ENCODE data around the gene BNC2. TPM values are rescaled to one million over a fixed set of nuclear protein-coding genes. Genes with fewer than 3 reads are reported as not detected.

BNC2 gene
- polyA plus RNA-seq, 4 donors = 0.81 to 11.1 (median 1.3) TPM; not detected in 1

- 95 to 96% (median 96%) methylated on average over 4 of the region's 4 CpGs for WGBS, 3 donors
- FAIRE-seq = no peak
- Histone ChIP-seq H3K4me1 (ENCODE audit: control insufficient read depth in 3 of 3, insufficient read depth in 2 of 3, low read depth in 1 of 3, low read length in 2 of 3) (no peaks in the 10 kb centered on the region), H3K9me3 (ENCODE audit: control insufficient read depth in 2 of 2, insufficient read depth in 1 of 2, low read depth in 1 of 2, low read length in 1 of 2) (no peaks in the 10 kb centered on the region), H3K27ac (ENCODE audit: low read depth in 1 of 3, low read length in 2 of 3) (no peak overlapping the region), H3K36me3 (ENCODE audit: control insufficient read depth in 3 of 3, insufficient read depth in 2 of 3, low read depth in 1 of 3, low read length in 3 of 3) (no peaks in the 10 kb centered on the region), H3K4me3 (ENCODE audit: low read depth in 1 of 3, low read length in 3 of 3) (no peak overlapping the region), H3K27me3 (ENCODE audit: control insufficient read depth in 3 of 3, insufficient read depth in 3 of 3, low read length in 3 of 3) (no peaks in the 10 kb centered on the region)
- no peak for DNase-seq
Measured at GRCh38 chr9:16639644-16640043, 230.8 kb downstream of the BNC2 start.

GRCh38 chr9:16637911-16638310 lies 232.6 kb downstream of the BNC2 start:
- H3K4me1 ChIP-seq (ENCODE audit: control insufficient read depth in 3 of 3, insufficient read depth in 2 of 3, low read depth in 1 of 3, low read length in 2 of 3) = no peaks in the 10 kb centered on the region
- DNase-seq (no peak), FAIRE-seq (no peak)
- no peaks in the 10 kb centered on the region for H3K9me3 ChIP-seq (ENCODE audit: control insufficient read depth in 2 of 2, insufficient read depth in 1 of 2, low read depth in 1 of 2, low read length in 1 of 2)
- no peak overlapping the region for H3K4me3 ChIP-seq (ENCODE audit: low read depth in 1 of 3, low read length in 3 of 3)
- WGBS, 3 donors = 69 to 81% (median 77%) methylated on average over 5 of the region's 5 CpGs
- H3K27ac ChIP-seq (ENCODE audit: low read depth in 1 of 3, low read length in 2 of 3) = no peak overlapping the region
- H3K27me3 ChIP-seq (ENCODE audit: control insufficient read depth in 3 of 3, insufficient read depth in 3 of 3, low read length in 3 of 3) = no peaks in the 10 kb centered on the region
- H3K36me3 ChIP-seq (ENCODE audit: control insufficient read depth in 3 of 3, insufficient read depth in 2 of 3, low read depth in 1 of 3, low read length in 3 of 3) = no peaks in the 10 kb centered on the region

- FAIRE-seq (no peak), DNase-seq (no peak)
- Histone ChIP-seq H3K27ac (ENCODE audit: low read depth in 1 of 3, low read length in 2 of 3) (no peak overlapping the region), H3K9me3 (ENCODE audit: control insufficient read depth in 2 of 2, insufficient read depth in 1 of 2, low read depth in 1 of 2, low read length in 1 of 2) (no peaks in the 10 kb centered on the region), H3K4me3 (ENCODE audit: low read depth in 1 of 3, low read length in 3 of 3) (no peak overlapping the region), H3K4me1 (ENCODE audit: control insufficient read depth in 3 of 3, insufficient read depth in 2 of 3, low read depth in 1 of 3, low read length in 2 of 3) (no peaks in the 10 kb centered on the region), H3K27me3 (ENCODE audit: control insufficient read depth in 3 of 3, insufficient read depth in 3 of 3, low read length in 3 of 3) (no peaks in the 10 kb centered on the region), H3K36me3 (ENCODE audit: control insufficient read depth in 3 of 3, insufficient read depth in 2 of 3, low read depth in 1 of 3, low read length in 3 of 3) (no peaks in the 10 kb centered on the region)
- 71 to 85% (median 79%) methylated on average over 1 of the region's 1 CpG for WGBS, 3 donors
Measured at GRCh38 chr9:16637218-16637617, 233.3 kb downstream of the BNC2 start.

GRCh38 chr9:16633794-16634193 lies 236.7 kb downstream of the BNC2 start:
- FAIRE-seq (no peak), DNase-seq (no peak)
- Histone ChIP-seq H3K4me3 (ENCODE audit: low read depth in 1 of 3, low read length in 3 of 3) (no peak overlapping the region), H3K4me1 (ENCODE audit: control insufficient read depth in 3 of 3, insufficient read depth in 2 of 3, low read depth in 1 of 3, low read length in 2 of 3) (no peaks in the 10 kb centered on the region), H3K9me3 (ENCODE audit: control insufficient read depth in 2 of 2, insufficient read depth in 1 of 2, low read depth in 1 of 2, low read length in 1 of 2) (no peaks in the 10 kb centered on the region), H3K36me3 (ENCODE audit: control insufficient read depth in 3 of 3, insufficient read depth in 2 of 3, low read depth in 1 of 3, low read length in 3 of 3) (no peaks in the 10 kb centered on the region), H3K27me3 (ENCODE audit: control insufficient read depth in 3 of 3, insufficient read depth in 3 of 3, low read length in 3 of 3) (no peaks in the 10 kb centered on the region), H3K27ac (ENCODE audit: low read depth in 1 of 3, low read length in 2 of 3) (no peak overlapping the region)
- WGBS, 3 donors = 69 to 80% (median 72%) methylated on average over 2 of the region's 2 CpGs

- Histone ChIP-seq H3K27me3 (ENCODE audit: control insufficient read depth in 3 of 3, insufficient read depth in 3 of 3, low read length in 3 of 3) (peaks cover 0 to 3% (median 2%) of the 10 kb centered on the region in 3 donors), H3K36me3 (ENCODE audit: control insufficient read depth in 3 of 3, insufficient read depth in 2 of 3, low read depth in 1 of 3, low read length in 3 of 3) (no peaks in the 10 kb centered on the region), H3K9me3 (ENCODE audit: control insufficient read depth in 2 of 2, insufficient read depth in 1 of 2, low read depth in 1 of 2, low read length in 1 of 2) (no peaks in the 10 kb centered on the region), H3K4me3 (ENCODE audit: low read depth in 1 of 3, low read length in 3 of 3) (no peak overlapping the region), H3K27ac (ENCODE audit: low read depth in 1 of 3, low read length in 2 of 3) (no peak overlapping the region), H3K4me1 (ENCODE audit: control insufficient read depth in 3 of 3, insufficient read depth in 2 of 3, low read depth in 1 of 3, low read length in 2 of 3) (no peaks in the 10 kb centered on the region)
- FAIRE-seq = no peak
- DNase-seq = no peak
- WGBS, 3 donors = 72 to 88% (median 84%) methylated on average over 7 of the region's 7 CpGs
Measured at GRCh38 chr9:16628413-16628812, 242.1 kb downstream of the BNC2 start.

- no peaks in the 10 kb centered on the region for H3K4me1 ChIP-seq (ENCODE audit: control insufficient read depth in 3 of 3, insufficient read depth in 2 of 3, low read depth in 1 of 3, low read length in 2 of 3)
- DNase-seq = peak in 1 of 2 donors; percentile 10
- no peaks in the 10 kb centered on the region for H3K9me3 ChIP-seq (ENCODE audit: control insufficient read depth in 2 of 2, insufficient read depth in 1 of 2, low read depth in 1 of 2, low read length in 1 of 2)
- H3K27ac ChIP-seq (ENCODE audit: low read depth in 1 of 3, low read length in 2 of 3) = no peak overlapping the region
- no peak overlapping the region for H3K4me3 ChIP-seq (ENCODE audit: low read depth in 1 of 3, low read length in 3 of 3)
- H3K36me3 ChIP-seq (ENCODE audit: control insufficient read depth in 3 of 3, insufficient read depth in 2 of 3, low read depth in 1 of 3, low read length in 3 of 3) = no peaks in the 10 kb centered on the region
- WGBS, 3 donors = 63 to 76% (median 65%) methylated on average over 6 of the region's 6 CpGs
- no peak for FAIRE-seq
- peaks cover 0 to 3% (median 2%) of the 10 kb centered on the region in 3 donors for H3K27me3 ChIP-seq (ENCODE audit: control insufficient read depth in 3 of 3, insufficient read depth in 3 of 3, low read length in 3 of 3)
Measured at GRCh38 chr9:16627967-16628366, 242.5 kb downstream of the BNC2 start.

GRCh38 chr9:16627521-16627920 lies 242.9 kb downstream of the BNC2 start:
- Histone ChIP-seq H3K27ac (ENCODE audit: low read depth in 1 of 3, low read length in 2 of 3) (no peak overlapping the region), H3K27me3 (ENCODE audit: control insufficient read depth in 3 of 3, insufficient read depth in 3 of 3, low read length in 3 of 3) (peaks cover 0 to 3% (median 2%) of the 10 kb centered on the region in 3 donors), H3K4me1 (ENCODE audit: control insufficient read depth in 3 of 3, insufficient read depth in 2 of 3, low read depth in 1 of 3, low read length in 2 of 3) (no peaks in the 10 kb centered on the region), H3K9me3 (ENCODE audit: control insufficient read depth in 2 of 2, insufficient read depth in 1 of 2, low read depth in 1 of 2, low read length in 1 of 2) (no peaks in the 10 kb centered on the region), H3K4me3 (ENCODE audit: low read depth in 1 of 3, low read length in 3 of 3) (no peak overlapping the region), H3K36me3 (ENCODE audit: control insufficient read depth in 3 of 3, insufficient read depth in 2 of 3, low read depth in 1 of 3, low read length in 3 of 3) (no peaks in the 10 kb centered on the region)
- WGBS, 3 donors = 61 to 82% (median 72%) methylated on average over 2 of the region's 2 CpGs
- DNase-seq (no peak), FAIRE-seq (no peak)

GRCh38 chr9:16626577-16627130 lies 243.8 kb downstream of the BNC2 start:
- peaks cover 0 to 3% (median 2%) of the 10 kb centered on the region in 3 donors for H3K27me3 ChIP-seq (ENCODE audit: control insufficient read depth in 3 of 3, insufficient read depth in 3 of 3, low read length in 3 of 3)
- no peaks in the 10 kb centered on the region for H3K36me3 ChIP-seq (ENCODE audit: control insufficient read depth in 3 of 3, insufficient read depth in 2 of 3, low read depth in 1 of 3, low read length in 3 of 3)
- FAIRE-seq (no peak), DNase-seq (no peak)
- peak overlapping the region in 2 of 3 donors; percentile 6 to 39 for H3K27ac ChIP-seq (ENCODE audit: low read depth in 1 of 3, low read length in 2 of 3)
- H3K4me1 ChIP-seq (ENCODE audit: control insufficient read depth in 3 of 3, insufficient read depth in 2 of 3, low read depth in 1 of 3, low read length in 2 of 3) = no peaks in the 10 kb centered on the region
- H3K4me3 ChIP-seq (ENCODE audit: low read depth in 1 of 3, low read length in 3 of 3) = no peak overlapping the region
- WGBS, 3 donors = 28 to 48% (median 33%) methylated on average over 13 of the region's 13 CpGs
- no peaks in the 10 kb centered on the region for H3K9me3 ChIP-seq (ENCODE audit: control insufficient read depth in 2 of 2, insufficient read depth in 1 of 2, low read depth in 1 of 2, low read length in 1 of 2)

- no peaks in the 10 kb centered on the region for H3K9me3 ChIP-seq (ENCODE audit: control insufficient read depth in 2 of 2, insufficient read depth in 1 of 2, low read depth in 1 of 2, low read length in 1 of 2)
- no peak overlapping the region for H3K4me3 ChIP-seq (ENCODE audit: low read depth in 1 of 3, low read length in 3 of 3)
- DNase-seq = no peak
- H3K27ac ChIP-seq (ENCODE audit: low read depth in 1 of 3, low read length in 2 of 3) = no peak overlapping the region
- no peaks in the 10 kb centered on the region for H3K4me1 ChIP-seq (ENCODE audit: control insufficient read depth in 3 of 3, insufficient read depth in 2 of 3, low read depth in 1 of 3, low read length in 2 of 3)
- WGBS, 3 donors = 80 to 85% (median 83%) methylated on average over 1 of the region's 1 CpG
- H3K36me3 ChIP-seq (ENCODE audit: control insufficient read depth in 3 of 3, insufficient read depth in 2 of 3, low read depth in 1 of 3, low read length in 3 of 3) = no peaks in the 10 kb centered on the region
- FAIRE-seq = no peak
- peaks cover 0 to 3% (median 2%) of the 10 kb centered on the region in 3 donors for H3K27me3 ChIP-seq (ENCODE audit: control insufficient read depth in 3 of 3, insufficient read depth in 3 of 3, low read length in 3 of 3)
Measured at GRCh38 chr9:16625811-16626210, 244.7 kb downstream of the BNC2 start.
